ENCODE data around the gene ABHD16B. TPM values are rescaled to one million over a fixed set of nuclear protein-coding genes. Genes with fewer than 3 reads are reported as not detected.
A peak's percentile ranks its signal among the peaks of the same experiment; 100 is the strongest.

ABHD16B gene
- total and polyA plus RNA-seq, 10 of the 15 experiments (the other 5 are each of a cell fraction or from before 2014, with no cell fraction given): 0.13 TPM; not detected in 9

- intact Hi-C loops (cut with micrococcal nuclease; ENCODE audit: unreplicated experiment): no loop called here
- Histone ChIP-seq H3K36me3 (ENCODE audit: control insufficient read depth in 2 of 2, insufficient read depth in 2 of 2, low read length in 1 of 2) (peaks cover 0 to 4% of the 10 kb centered on the region in 2 experiments; a peak in 3 of 4 replicates), H3K9me3 (replicated peaks; ENCODE audit: control insufficient read depth, insufficient read depth, low read length) (no peaks in the 10 kb centered on the region), H3K27me3 (replicated peaks in 1 of 2; ENCODE audit: control insufficient read depth in 2 of 2, insufficient read depth in 2 of 2, low read length in 1 of 2) (no peaks in the 10 kb centered on the region), H4K20me1 (ENCODE audit: control insufficient read depth, insufficient read depth) (no peaks in the 10 kb centered on the region), H3K4me3 (no peak overlapping the region), H3K4me2 (ENCODE audit: control insufficient read depth, insufficient read depth) (peak overlapping the region; percentile 22; the same call in 1 of the 2 replicates), H3K9ac (ENCODE audit: control insufficient read depth, insufficient read depth, low read length) (no peak overlapping the region; the same call in 1 of the 2 replicates), H3K27ac (ENCODE audit: control insufficient read depth, insufficient read depth) (no peak overlapping the region), H2AFZ (ENCODE audit: control insufficient read depth, low read depth, low read length) (no peak overlapping the region), H3K4me1 (ENCODE audit: control insufficient read depth, insufficient read depth, low read length) (peaks cover 36% of the 10 kb centered on the region), H3K79me2 (ENCODE audit: control insufficient read depth, insufficient read depth, low read length) (peaks cover 6% of the 10 kb centered on the region; the same call in 1 of the 2 replicates)
- FAIRE-seq: no peak
- CTCF ChIA-PET: interaction anchor here (0.7 to 1.7 kb wide), 5 partner anchors 16 to 151 kb away, joined by 3 to 7 read pairs (median 3); partner anchors contain the start of genes ARFRP1 and ZGPAT
- POLR2A ChIA-PET: interaction anchor here (1.0 kb wide), 1 partner anchor 72 kb away, joined by 5 read pairs; no protein-coding TSS in a partner anchor
- in situ Hi-C loops (cut with MboI): loop anchor here (5.0 kb wide), 1 partner anchor 151 kb away; the partner anchor contains the start of genes ARFRP1 and ZGPAT
- no peak for DNase-seq (ENCODE audit: low read depth, low spot score)
- SMC1A ChIA-PET (ENCODE audit: uncharacterized antibody, unreplicated experiment): interaction anchor here (1.1 to 2.0 kb wide), 2 partner anchors 11 to 72 kb away, joined by 3 to 7 read pairs; no protein-coding TSS in a partner anchor
- RAD21 ChIA-PET (ENCODE audit: unreplicated experiment): interaction anchor here (0.5 to 1.4 kb wide), 5 partner anchors 11 to 768 kb away, joined by 4 to 8 read pairs (median 4); partner anchors contain the start of genes ARFRP1 and ZGPAT
- peak; percentile 3 for ATAC-seq
- 3% methylated on average over 12 of the region's 12 CpGs for WGBS (ENCODE audit: insufficient coverage, insufficient replicate concordance, low lambda C conversion rate, missing lambda C conversion rate)
- no TSS peak for BruUV-seq (replicated peaks)
- TF ChIP-seq IKZF2 (IDR thresholded peaks at IDR 0.05) (no peak; a peak in 1 of 4 replicates), MTA3 (IDR thresholded peaks at IDR 0.05; ENCODE audit: borderline replicate concordance, low read length) (no peak), KDM1A (IDR thresholded peaks at IDR 0.05; ENCODE audit: borderline replicate concordance) (no peak), ASH2L (IDR thresholded peaks at IDR 0.05; ENCODE audit: borderline replicate concordance, low read depth) (no peak), REST (IDR thresholded peaks at IDR 0.05; ENCODE audit: low read depth, low read length) (no peak), CTCF (IDR thresholded peaks at IDR 0.05 in 2 of 3, conservative IDR thresholded peaks at IDR 0.05 in 1 of 3; ENCODE audit: control insufficient read depth in 2 of 3, extremely low read depth in 1 of 3, insufficient read depth in 1 of 3, low read depth in 3 of 3, low read length in 3 of 3) (peak in 1 of 3 experiments; percentile 20; a peak in 2 of 6 replicates), ZNF384 (IDR thresholded peaks at IDR 0.05; ENCODE audit: borderline replicate concordance, low read depth, low read length) (no peak), EZH2 (IDR thresholded peaks at IDR 0.05; ENCODE audit: borderline replicate concordance, control insufficient read depth, low read depth, low read length) (no peak), IRF5 (IDR thresholded peaks at IDR 0.05; ENCODE audit: borderline replicate concordance) (no peak), SIX5 (IDR thresholded peaks at IDR 0.05; ENCODE audit: low read depth, low read length, severe bottlenecking) (no peak), CBX3 (IDR thresholded peaks at IDR 0.05; ENCODE audit: borderline replicate concordance, low read depth) (no peak), SMAD1 (IDR thresholded peaks at IDR 0.05; ENCODE audit: low read depth, partially characterized antibody) (no peak), IKZF1 (conservative IDR thresholded peaks at IDR 0.05) (peak; percentile 59), FOXM1 (IDR thresholded peaks at IDR 0.05; ENCODE audit: low read depth, low read length) (no peak), SUZ12 (IDR thresholded peaks at IDR 0.05; ENCODE audit: unreplicated experiment) (no peak)
Observed at GRCh38 chr20:63858393-63859165, 2.7 kb upstream of the ABHD16B start.
